ENCODE results near the gene ANKFY1. TPM values are rescaled to one million over a fixed set of nuclear protein-coding genes. Genes with fewer than 3 reads are reported as not detected.
A peak's percentile ranks its signal among the peaks of the same experiment; 100 is the strongest.

ANKFY1 gene
- 44.2 TPM for total RNA-seq

GRCh38 chr17:4263282-4264215 is at the start of gene ANKFY1:
ANKFY1 (minus strand) TSS chr17:4263979; CDS start chr17:4263941, 38 bp downstream.
- intact Hi-C loops (cut with DNase I) = loop anchor here (2.0 kb wide), 1 partner anchor 63 kb away; no protein-coding TSS in a partner anchor
- H3K4me3 ChIP-seq = peak within 1 kb of the TSS; percentile 89 to 90
- DNase-seq (ENCODE audit: extremely low spot score in 2 of 2) = peak in 1 of 2 donors; percentile 90
- peak; percentile 27 to 50 for TF ChIP-seq POLR2A (IDR thresholded peaks at IDR 0.05)
- no peak for TF ChIP-seq CTCF (IDR thresholded peaks at IDR 0.05)
- TF ChIP-seq POLR2AphosphoS5 (IDR thresholded peaks at IDR 0.05; ENCODE audit: insufficient read depth in 1 of 2, low read depth in 1 of 2) = peak; percentile 80
- H3K4me1 ChIP-seq = peaks cover 31% of the 10 kb centered on the region
- no peaks in the 10 kb centered on the region for H3K36me3 ChIP-seq
- no peaks in the 10 kb centered on the region for H3K27me3 ChIP-seq
- H3K27ac ChIP-seq = peak within 1 kb of the TSS; percentile 79
- no peaks in the 10 kb centered on the region for H3K9me3 ChIP-seq

- no peak overlapping the region for H3K27ac ChIP-seq
- H3K9me3 ChIP-seq = no peaks in the 10 kb centered on the region
- H3K4me1 ChIP-seq = peaks cover 48% of the 10 kb centered on the region
- no peak overlapping the region for H3K4me3 ChIP-seq
- DNase-seq (ENCODE audit: extremely low spot score in 2 of 2) = no peak
- TF ChIP-seq POLR2AphosphoS5 (IDR thresholded peaks at IDR 0.05; ENCODE audit: insufficient read depth in 1 of 2, low read depth in 1 of 2) = no peak
- TF ChIP-seq CTCF (IDR thresholded peaks at IDR 0.05) = no peak
- TF ChIP-seq POLR2A (IDR thresholded peaks at IDR 0.05) = no peak
- peaks cover 0 to 7% of the 10 kb centered on the region in 2 donors for H3K36me3 ChIP-seq
- intact Hi-C loops (cut with DNase I) = no loop called here
- no peaks in the 10 kb centered on the region for H3K27me3 ChIP-seq
These were observed 46.7 kb upstream of the ANKFY1 start for GRCh38 chr17:4310354-4311060.

GRCh38 chr17:4309897-4310296 is 46.1 kb upstream of the ANKFY1 start:
- intact Hi-C loops (cut with DNase I) = no loop called here
- Histone ChIP-seq H3K4me1 (peaks cover 46% of the 10 kb centered on the region), H3K36me3 (peaks cover 0 to 7% of the 10 kb centered on the region in 2 donors), H3K27me3 (no peaks in the 10 kb centered on the region), H3K4me3 (no peak overlapping the region), H3K9me3 (no peaks in the 10 kb centered on the region), H3K27ac (no peak overlapping the region)
- no peak for DNase-seq (ENCODE audit: extremely low spot score in 2 of 2)
- TF ChIP-seq POLR2AphosphoS5 (IDR thresholded peaks at IDR 0.05; ENCODE audit: insufficient read depth in 1 of 2, low read depth in 1 of 2) = no peak
- TF ChIP-seq POLR2A (IDR thresholded peaks at IDR 0.05) = no peak
- TF ChIP-seq CTCF (IDR thresholded peaks at IDR 0.05) = no peak

GRCh38 chr17:4307179-4307930 is 43.6 kb upstream of the ANKFY1 start:
- H3K27ac ChIP-seq = no peak overlapping the region
- H3K4me1 ChIP-seq = peaks cover 26% of the 10 kb centered on the region

More at GRCh38 chr17:4307179-4307930, 43.6 kb upstream of the ANKFY1 start:
- TF ChIP-seq POLR2AphosphoS5 (IDR thresholded peaks at IDR 0.05; ENCODE audit: insufficient read depth in 1 of 2, low read depth in 1 of 2) (no peak), POLR2A (IDR thresholded peaks at IDR 0.05) (no peak), CTCF (IDR thresholded peaks at IDR 0.05) (no peak)
- H3K27me3 ChIP-seq = no peaks in the 10 kb centered on the region
- H3K4me3 ChIP-seq = no peak overlapping the region
- intact Hi-C loops (cut with DNase I) = no loop called here
- no peaks in the 10 kb centered on the region for H3K9me3 ChIP-seq
- H3K36me3 ChIP-seq = peaks cover 0 to 7% of the 10 kb centered on the region in 2 donors
- DNase-seq (ENCODE audit: extremely low spot score in 2 of 2) = no peak

All from vagina (tissue), 2 donors.